ENCODE measurements around the gene COL11A2. TPM values are rescaled to one million over a fixed set of nuclear protein-coding genes. Genes with fewer than 3 reads are reported as not detected.

The COL11A2 gene
- total and polyA plus RNA-seq, 12 donors: 0.05 to 7.2 (median 0.44) TPM

DNA sequence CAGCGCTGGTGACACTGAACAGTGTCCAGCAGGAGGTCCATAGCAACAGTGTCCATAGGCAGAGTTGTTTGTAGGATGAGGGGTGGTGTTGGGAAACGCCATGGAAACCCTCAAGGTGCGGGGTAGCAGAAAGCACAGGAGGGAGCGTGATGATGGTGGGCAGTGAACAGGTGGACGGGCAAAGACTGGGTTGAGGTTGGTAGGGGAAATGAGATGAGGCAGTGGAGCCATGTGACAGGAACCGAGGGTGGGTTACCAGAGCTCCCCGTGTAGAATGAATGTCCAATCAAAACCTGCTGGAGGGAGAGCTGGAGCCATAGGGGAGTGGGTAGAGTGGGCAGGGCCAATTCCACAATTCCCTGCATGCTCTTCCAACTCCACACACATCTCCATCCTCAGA is 78.5 kb downstream of the COL11A2 start:
- Histone ChIP-seq H3K9me3 (replicated peaks in 1 of 3) (no peaks in the 10 kb centered on the region), H3K4me1 (replicated peaks in 1 of 2) (no peaks in the 10 kb centered on the region), H3K27ac (no peak overlapping the region), H3K4me3 (no peak overlapping the region), H3K27me3 (peaks cover 18% of the 10 kb centered on the region), H3K36me3 (replicated peaks in 1 of 2) (no peaks in the 10 kb centered on the region)
- WGBS, 4 donors: 59 to 63% (median 62%) methylated on average over 7 of the region's 7 CpGs
- no peak for DNase-seq
- intact Hi-C loops (cut with DNase I): loop anchor here in 1 of 2 donors (10.0 kb wide), 1 partner anchor 131 kb away; no protein-coding TSS in a partner anchor
- TF ChIP-seq, protein P1, sequence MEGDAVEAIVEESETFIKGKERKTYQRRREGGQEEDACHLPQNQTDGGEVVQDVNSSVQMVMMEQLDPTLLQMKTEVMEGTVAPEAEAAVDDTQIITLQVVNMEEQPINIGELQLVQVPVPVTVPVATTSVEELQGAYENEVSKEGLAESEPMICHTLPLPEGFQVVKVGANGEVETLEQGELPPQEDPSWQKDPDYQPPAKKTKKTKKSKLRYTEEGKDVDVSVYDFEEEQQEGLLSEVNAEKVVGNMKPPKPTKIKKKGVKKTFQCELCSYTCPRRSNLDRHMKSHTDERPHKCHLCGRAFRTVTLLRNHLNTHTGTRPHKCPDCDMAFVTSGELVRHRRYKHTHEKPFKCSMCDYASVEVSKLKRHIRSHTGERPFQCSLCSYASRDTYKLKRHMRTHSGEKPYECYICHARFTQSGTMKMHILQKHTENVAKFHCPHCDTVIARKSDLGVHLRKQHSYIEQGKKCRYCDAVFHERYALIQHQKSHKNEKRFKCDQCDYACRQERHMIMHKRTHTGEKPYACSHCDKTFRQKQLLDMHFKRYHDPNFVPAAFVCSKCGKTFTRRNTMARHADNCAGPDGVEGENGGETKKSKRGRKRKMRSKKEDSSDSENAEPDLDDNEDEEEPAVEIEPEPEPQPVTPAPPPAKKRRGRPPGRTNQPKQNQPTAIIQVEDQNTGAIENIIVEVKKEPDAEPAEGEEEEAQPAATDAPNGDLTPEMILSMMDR (IDR thresholded peaks at IDR 0.05): no peak
- no peak for TF ChIP-seq POLR2A (IDR thresholded peaks at IDR 0.05)

MicroRNA genes within 50 kb of the gene (microRNA counts, 767-probe panel; counts per million panel counts)
- microRNA hsa-miR-219-1-3p: 0 counts per million in 2 donors
- microRNA hsa-miR-219-5p: 0 counts per million in 2 donors

Small RNA genes within 50 kb of the gene (microRNA-seq; reads per million reads assigned to microRNA genes)
- gene MIR219A1: 2.3 to 4.5 (median 3.1) reads per million in 3 donors

Small RNA genes within 50 kb of the gene (small RNA-seq; reads per million reads assigned to genes)
- 1.4 to 2.0 reads per million in 2 donors for gene MIR219A1
- gene RNY4P10: 0.12 to 0.25 reads per million in 2 donors

Other genes starting within 250 kb of the COL11A2 start
- gene HLA-DMA, start 239.4 kb downstream of the COL11A2 start, total RNA-seq: 100 to 1,000 TPM in 5 of 9 donors, 10 to 100 TPM in 3, 1 to 10 TPM in 1; 8.5 to 269 (median 140) TPM
- 100 to 1,000 TPM in 2 of 3 donors, 10 to 100 TPM in 1; 87.5 to 138 (median 108) TPM for gene HLA-DMA, start 239.4 kb downstream of the COL11A2 start, polyA plus RNA-seq
- gene BRD2, start 223.9 kb downstream of the COL11A2 start, total RNA-seq: 100 to 1,000 TPM; 134 to 196 (median 151) TPM
- 100 to 1,000 TPM; 127 to 288 (median 152) TPM for gene BRD2, start 223.9 kb downstream of the COL11A2 start, polyA plus RNA-seq
- 10 to 100 TPM in 6 of 9 donors, 1 to 10 TPM in 2, under 1 TPM in 1; 0.94 to 61.9 (median 23.4) TPM for gene HLA-DOA, start 182.9 kb downstream of the COL11A2 start, total RNA-seq
- 1 to 10 TPM; 1.6 to 4.2 (median 1.9) TPM for gene HLA-DOA, start 182.9 kb downstream of the COL11A2 start, polyA plus RNA-seq
- gene HLA-DPA1, start 118.8 kb downstream of the COL11A2 start, total RNA-seq: 100 to 1,000 TPM in 6 of 9 donors, 10 to 100 TPM in 3; 19.4 to 625 (median 154) TPM
- 100 to 1,000 TPM in 1 of 3 donors, 10 to 100 TPM in 2; 29.2 to 219 (median 31.0) TPM for gene HLA-DPA1, start 118.8 kb downstream of the COL11A2 start, polyA plus RNA-seq
- gene HLA-DPB1, start 116.5 kb downstream of the COL11A2 start, total RNA-seq: 100 to 1,000 TPM in 6 of 9 donors, 10 to 100 TPM in 3; 10.8 to 521 (median 249) TPM
- gene HLA-DPB1, start 116.5 kb downstream of the COL11A2 start, polyA plus RNA-seq: 10 to 100 TPM; 39.9 to 56.4 (median 50.8) TPM
- gene RXRB, start 8.2 kb upstream of the COL11A2 start, total RNA-seq: 10 to 100 TPM; 15.8 to 63.8 (median 28.1) TPM
- 10 to 100 TPM; 24.0 to 75.9 (median 64.2) TPM for gene RXRB, start 8.2 kb upstream of the COL11A2 start, polyA plus RNA-seq
- gene SLC39A7, start 8.4 kb upstream of the COL11A2 start, total RNA-seq: 100 to 1,000 TPM in 7 of 9 donors, 10 to 100 TPM in 2; 91.6 to 239 (median 112) TPM
- 100 to 1,000 TPM in 1 of 3 donors, 10 to 100 TPM in 2; 44.4 to 200 (median 53.3) TPM for gene SLC39A7, start 8.4 kb upstream of the COL11A2 start, polyA plus RNA-seq
- gene HSD17B8, start 12.2 kb upstream of the COL11A2 start, total RNA-seq: 10 to 100 TPM; 13.4 to 96.3 (median 42.8) TPM
- 10 to 100 TPM; 18.9 to 24.7 (median 22.8) TPM for gene HSD17B8, start 12.2 kb upstream of the COL11A2 start, polyA plus RNA-seq
- gene RING1, start 16.0 kb upstream of the COL11A2 start, total RNA-seq: 10 to 100 TPM in 8 of 9 donors, 1 to 10 TPM in 1; 8.5 to 52.2 (median 27.8) TPM
- 100 to 1,000 TPM in 1 of 3 donors, 10 to 100 TPM in 2; 29.9 to 107 (median 84.5) TPM for gene RING1, start 16.0 kb upstream of the COL11A2 start, polyA plus RNA-seq
- 10 to 100 TPM; 21.9 to 87.0 (median 61.9) TPM for gene VPS52, start 79.4 kb upstream of the COL11A2 start, total RNA-seq
- 100 to 1,000 TPM in 2 of 3 donors, 10 to 100 TPM in 1; 59.9 to 115 (median 106) TPM for gene VPS52, start 79.4 kb upstream of the COL11A2 start, polyA plus RNA-seq
- 1,000 to 10,000 TPM; 1,323 to 3,303 (median 2,088) TPM for gene RPS18, start 79.6 kb upstream of the COL11A2 start, total RNA-seq
- gene RPS18, start 79.6 kb upstream of the COL11A2 start, polyA plus RNA-seq: 1,000 to 10,000 TPM; 1,797 to 8,448 (median 4,417) TPM
- gene B3GALT4, start 84.7 kb upstream of the COL11A2 start, total RNA-seq: 10 to 100 TPM in 8 of 9 donors, 1 to 10 TPM in 1; 8.5 to 23.7 (median 16.2) TPM
- gene B3GALT4, start 84.7 kb upstream of the COL11A2 start, polyA plus RNA-seq: 10 to 100 TPM in 2 of 3 donors, 1 to 10 TPM in 1; 2.6 to 11.4 (median 11.0) TPM
- gene WDR46, start 96.8 kb upstream of the COL11A2 start, total RNA-seq: 100 to 1,000 TPM in 1 of 9 donors, 10 to 100 TPM in 8; 44.0 to 117 (median 53.7) TPM
- gene WDR46, start 96.8 kb upstream of the COL11A2 start, polyA plus RNA-seq: 100 to 1,000 TPM in 2 of 3 donors, 10 to 100 TPM in 1; 48.7 to 139 (median 104) TPM
- gene PFDN6, start 97.1 kb upstream of the COL11A2 start, total RNA-seq: 100 to 1,000 TPM in 2 of 9 donors, 10 to 100 TPM in 6, 1 to 10 TPM in 1; 6.8 to 137 (median 49.8) TPM
- gene PFDN6, start 97.1 kb upstream of the COL11A2 start, polyA plus RNA-seq: 100 to 1,000 TPM; 180 to 830 (median 713) TPM
- gene RGL2, start 106.5 kb upstream of the COL11A2 start, total RNA-seq: 100 to 1,000 TPM in 1 of 9 donors, 10 to 100 TPM in 8; 39.1 to 177 (median 84.5) TPM
- gene RGL2, start 106.5 kb upstream of the COL11A2 start, polyA plus RNA-seq: 100 to 1,000 TPM in 2 of 3 donors, 10 to 100 TPM in 1; 36.4 to 224 (median 147) TPM
- 100 to 1,000 TPM in 8 of 9 donors, 10 to 100 TPM in 1; 25.1 to 322 (median 194) TPM for gene TAPBP, start 121.6 kb upstream of the COL11A2 start, total RNA-seq
- 100 to 1,000 TPM in 2 of 3 donors, 10 to 100 TPM in 1; 38.7 to 163 (median 107) TPM for gene TAPBP, start 121.6 kb upstream of the COL11A2 start, polyA plus RNA-seq
- gene ZBTB22, start 125.3 kb upstream of the COL11A2 start, total RNA-seq: 10 to 100 TPM; 16.2 to 40.3 (median 24.8) TPM
- 10 to 100 TPM; 13.0 to 17.9 (median 15.4) TPM for gene ZBTB22, start 125.3 kb upstream of the COL11A2 start, polyA plus RNA-seq
- 100 to 1,000 TPM in 1 of 9 donors, 10 to 100 TPM in 8; 27.5 to 106 (median 44.4) TPM for gene DAXX, start 130.5 kb upstream of the COL11A2 start, total RNA-seq
- gene DAXX, start 130.5 kb upstream of the COL11A2 start, polyA plus RNA-seq: 10 to 100 TPM; 45.8 to 81.8 (median 49.8) TPM
- 1 to 10 TPM in 7 of 9 donors, under 1 TPM in 1, not detected in 1; 0.60 to 9.5 (median 1.7) TPM for gene KIFC1, start 199.4 kb upstream of the COL11A2 start, total RNA-seq
- 1 to 10 TPM in 1 of 3 donors, under 1 TPM in 2; 0.74 to 1.4 (median 0.88) TPM for gene KIFC1, start 199.4 kb upstream of the COL11A2 start, polyA plus RNA-seq
- 100 to 1,000 TPM in 1 of 9 donors, 10 to 100 TPM in 8; 40.1 to 102 (median 64.5) TPM for gene PHF1, start 218.5 kb upstream of the COL11A2 start, total RNA-seq
- gene PHF1, start 218.5 kb upstream of the COL11A2 start, polyA plus RNA-seq: 100 to 1,000 TPM in 2 of 3 donors, 10 to 100 TPM in 1; 36.6 to 410 (median 298) TPM
- gene CUTA, start 225.6 kb upstream of the COL11A2 start, total RNA-seq: 100 to 1,000 TPM; 202 to 437 (median 301) TPM
- gene CUTA, start 225.6 kb upstream of the COL11A2 start, polyA plus RNA-seq: 100 to 1,000 TPM; 212 to 370 (median 213) TPM
- gene SYNGAP1, start 227.6 kb upstream of the COL11A2 start, total RNA-seq: 10 to 100 TPM in 4 of 9 donors, 1 to 10 TPM in 5; 2.6 to 23.9 (median 9.2) TPM
- gene SYNGAP1, start 227.6 kb upstream of the COL11A2 start, polyA plus RNA-seq: 10 to 100 TPM in 1 of 3 donors, 1 to 10 TPM in 2; 5.0 to 73.5 (median 8.3) TPM